ENCODE results near the gene TP53INP2. TPM values are rescaled to one million over a fixed set of nuclear protein-coding genes. Genes with fewer than 3 reads are reported as not detected.

The TP53INP2 gene
- total RNA-seq: 4.2 and 4.5 TPM in 2 replicates

GRCh38 chr20:34704177-34705007, at the start of gene TP53INP2:
Gene TP53INP2, plus strand, starts transcription at chr20:34704344. Its CDS starts 4,396 bp downstream, at chr20:34708740.

GRCh38 chr20:34676642-34677373, 27.3 kb upstream of the TP53INP2 start, which contains the start of gene PIGU:
Gene PIGU, minus strand, starts transcription at chr20:34677092. Its CDS starts 7 bp downstream, at chr20:34677085.

Other genes starting within 250 kb of the TP53INP2 start
- gene DYNLRB1, start 187.9 kb upstream of the TP53INP2 start, total RNA-seq: 49.0 and 53.1 TPM in 2 replicates
- 14.1 and 52.8 TPM in 2 replicates for gene MAP1LC3A, start 145.6 kb upstream of the TP53INP2 start, total RNA-seq
- 6.6 and 8.0 TPM in 2 replicates for gene PIGU, start 27.3 kb upstream of the TP53INP2 start, total RNA-seq
- gene NCOA6, start 121.3 kb downstream of the TP53INP2 start, total RNA-seq: 4.8 and 9.5 TPM in 2 replicates
- gene GGT7, start 168.5 kb downstream of the TP53INP2 start, total RNA-seq: 14.4 and 20.7 TPM in 2 replicates
- 50.4 and 72.0 TPM in 2 replicates for gene ACSS2, start 172.3 kb downstream of the TP53INP2 start, total RNA-seq